ENCODE data around the gene SERPINA4. TPM values are rescaled to one million over a fixed set of nuclear protein-coding genes. Genes with fewer than 3 reads are reported as not detected.

Gene SERPINA4
- total RNA-seq, 4 donors from 2014 or later, result not detected

DNA sequence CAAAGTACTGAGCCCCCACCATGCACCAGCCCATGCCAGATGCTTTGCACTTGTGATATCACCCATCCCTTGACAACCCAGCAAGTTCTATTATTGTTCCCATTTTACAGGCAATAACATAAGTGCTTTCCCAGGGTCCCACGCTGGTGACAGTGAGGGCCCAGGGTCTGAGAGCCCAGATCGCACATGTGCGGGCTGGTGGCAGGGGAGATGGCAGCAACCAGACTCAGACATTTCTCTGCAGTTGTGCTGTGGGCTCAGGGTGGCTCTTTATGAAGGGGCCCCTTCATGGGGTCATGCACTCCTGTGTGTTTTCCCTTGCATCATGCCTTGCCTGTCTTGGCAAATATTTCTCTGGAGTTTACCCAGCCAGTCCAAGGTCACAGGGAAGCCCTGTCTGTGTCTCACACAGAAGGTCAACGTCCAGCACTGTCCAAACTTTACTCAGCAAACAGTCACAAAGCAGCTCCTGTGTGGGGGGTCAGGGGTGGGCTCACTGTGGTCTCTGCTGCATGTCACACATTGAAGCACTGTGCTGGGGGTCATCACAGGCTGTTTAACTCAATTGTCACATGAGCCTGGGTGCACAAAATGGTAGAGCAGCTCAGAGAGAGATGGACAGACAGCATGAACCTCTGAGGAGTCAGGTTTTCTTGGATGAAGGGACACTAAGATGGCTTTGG, 32.6 kb downstream of the SERPINA4 start:
- WGBS, result 78% methylated on average over 4 of the region's 4 CpGs
- no peak for DNase-seq (ENCODE audit: low spot score in 2 of 2)
- Histone ChIP-seq H3K9me3 (no peaks in the 10 kb centered on the region), H3K27me3 (no peaks in the 10 kb centered on the region), H3K4me1 (peaks cover 6% of the 10 kb centered on the region), H3K36me3 (no peaks in the 10 kb centered on the region), H3K27ac (no peak overlapping the region), H3K4me3 (no peak overlapping the region)
- no peak for TF ChIP-seq POLR2A (IDR thresholded peaks at IDR 0.05)
- TF ChIP-seq EP300 (IDR thresholded peaks at IDR 0.05), result no peak
- no peak for TF ChIP-seq POLR2AphosphoS5 (IDR thresholded peaks at IDR 0.05)
- TF ChIP-seq, protein P1, sequence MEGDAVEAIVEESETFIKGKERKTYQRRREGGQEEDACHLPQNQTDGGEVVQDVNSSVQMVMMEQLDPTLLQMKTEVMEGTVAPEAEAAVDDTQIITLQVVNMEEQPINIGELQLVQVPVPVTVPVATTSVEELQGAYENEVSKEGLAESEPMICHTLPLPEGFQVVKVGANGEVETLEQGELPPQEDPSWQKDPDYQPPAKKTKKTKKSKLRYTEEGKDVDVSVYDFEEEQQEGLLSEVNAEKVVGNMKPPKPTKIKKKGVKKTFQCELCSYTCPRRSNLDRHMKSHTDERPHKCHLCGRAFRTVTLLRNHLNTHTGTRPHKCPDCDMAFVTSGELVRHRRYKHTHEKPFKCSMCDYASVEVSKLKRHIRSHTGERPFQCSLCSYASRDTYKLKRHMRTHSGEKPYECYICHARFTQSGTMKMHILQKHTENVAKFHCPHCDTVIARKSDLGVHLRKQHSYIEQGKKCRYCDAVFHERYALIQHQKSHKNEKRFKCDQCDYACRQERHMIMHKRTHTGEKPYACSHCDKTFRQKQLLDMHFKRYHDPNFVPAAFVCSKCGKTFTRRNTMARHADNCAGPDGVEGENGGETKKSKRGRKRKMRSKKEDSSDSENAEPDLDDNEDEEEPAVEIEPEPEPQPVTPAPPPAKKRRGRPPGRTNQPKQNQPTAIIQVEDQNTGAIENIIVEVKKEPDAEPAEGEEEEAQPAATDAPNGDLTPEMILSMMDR (IDR thresholded peaks at IDR 0.05), result no peak

DNA sequence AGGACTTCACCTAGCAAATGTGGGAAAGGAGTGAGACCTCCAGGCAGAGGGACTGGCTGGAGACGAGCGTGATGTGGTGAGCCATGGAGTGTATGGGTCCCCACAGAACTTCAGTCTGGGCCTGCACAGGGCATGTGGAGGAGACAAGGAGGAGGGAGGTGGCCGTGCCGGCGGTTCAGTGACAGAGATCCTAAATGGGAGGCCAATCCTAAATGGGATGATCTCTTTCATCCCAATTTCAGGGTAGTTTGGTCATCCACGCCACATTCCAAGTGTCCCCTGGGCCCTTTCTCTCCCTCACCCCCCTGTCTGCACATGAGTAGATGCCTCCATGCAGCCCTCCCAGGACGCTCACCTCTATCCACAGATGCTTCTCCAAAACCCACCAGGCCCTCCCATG, 33.2 kb downstream of the SERPINA4 start:
- H3K4me1 ChIP-seq, result peaks cover 12% of the 10 kb centered on the region
- H3K27me3 ChIP-seq, result no peaks in the 10 kb centered on the region
- no peaks in the 10 kb centered on the region for H3K36me3 ChIP-seq

DNA sequence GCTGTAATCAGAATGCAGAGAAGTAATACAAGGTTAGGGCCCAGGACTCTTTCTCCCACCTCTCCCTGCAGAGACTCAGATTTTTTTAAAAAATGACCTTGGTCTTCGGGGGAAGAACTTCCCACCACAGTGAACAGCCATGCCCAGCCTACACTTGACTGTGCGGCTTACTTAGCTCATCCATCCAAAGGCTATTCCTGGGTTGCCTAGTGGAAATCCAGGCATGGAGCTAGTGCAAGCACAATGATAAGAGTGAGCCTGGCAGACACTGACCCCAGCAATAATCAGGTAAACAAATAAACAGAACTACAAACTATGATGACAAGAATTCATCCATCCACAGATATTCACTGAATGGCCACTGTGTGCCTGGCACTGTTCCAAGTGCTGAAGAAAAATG, 34.7 kb downstream of the SERPINA4 start:
- Histone ChIP-seq H3K36me3 (no peaks in the 10 kb centered on the region), H3K4me1 (peaks cover 24% of the 10 kb centered on the region), H3K27me3 (no peaks in the 10 kb centered on the region), H3K9me3 (no peaks in the 10 kb centered on the region), H3K4me3 (no peak overlapping the region), H3K27ac (no peak overlapping the region)
- DNase-seq (ENCODE audit: low spot score in 2 of 2), result no peak
- no peak for TF ChIP-seq EP300 (IDR thresholded peaks at IDR 0.05)
- TF ChIP-seq POLR2A (IDR thresholded peaks at IDR 0.05), result no peak
- TF ChIP-seq POLR2AphosphoS5 (IDR thresholded peaks at IDR 0.05), result no peak
- TF ChIP-seq, protein P1 (IDR thresholded peaks at IDR 0.05), result no peak
- WGBS, result 82% methylated on average over 2 of the region's 2 CpGs

More for the DNA sequence above, 33.2 kb downstream of the SERPINA4 start:
- DNase-seq (ENCODE audit: low spot score in 2 of 2), result no peak
- Histone ChIP-seq H3K4me3 (no peak overlapping the region), H3K9me3 (no peaks in the 10 kb centered on the region), H3K27ac (no peak overlapping the region)
- no peak for TF ChIP-seq POLR2A (IDR thresholded peaks at IDR 0.05)
- TF ChIP-seq, protein P1 (IDR thresholded peaks at IDR 0.05), result no peak
- TF ChIP-seq EP300 (IDR thresholded peaks at IDR 0.05), result no peak
- 87% methylated on average over 7 of the region's 7 CpGs for WGBS

DNA sequence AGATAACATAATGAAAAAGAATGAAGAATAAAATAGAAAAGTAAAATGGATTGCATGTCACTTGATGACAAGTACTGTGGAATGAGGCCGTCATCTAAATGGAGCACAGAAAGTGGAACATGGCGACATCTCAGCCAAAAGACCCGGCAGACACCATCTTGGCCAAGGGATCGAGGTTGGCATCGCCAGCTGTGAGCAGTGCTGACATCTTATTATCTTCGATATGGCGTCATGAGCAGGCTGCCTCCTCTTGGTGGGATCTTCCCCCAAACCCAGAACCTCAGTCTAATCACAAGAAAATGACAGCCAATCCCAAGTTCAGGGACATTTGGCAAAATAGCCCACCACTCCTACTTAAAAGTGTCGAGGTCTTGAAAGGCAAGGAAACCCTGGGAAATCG, 35.1 kb downstream of the SERPINA4 start:
- TF ChIP-seq POLR2AphosphoS5 (IDR thresholded peaks at IDR 0.05) (no peak), EP300 (IDR thresholded peaks at IDR 0.05) (no peak), POLR2A (IDR thresholded peaks at IDR 0.05) (no peak)
- TF ChIP-seq, protein P1 (IDR thresholded peaks at IDR 0.05), result no peak
- DNase-seq (ENCODE audit: low spot score in 2 of 2), result no peak
- no peak overlapping the region for H3K27ac ChIP-seq
- H3K27me3 ChIP-seq, result no peaks in the 10 kb centered on the region
- no peaks in the 10 kb centered on the region for H3K36me3 ChIP-seq
- no peaks in the 10 kb centered on the region for H3K9me3 ChIP-seq
- H3K4me1 ChIP-seq, result peaks cover 24% of the 10 kb centered on the region
- H3K4me3 ChIP-seq, result no peak overlapping the region
- 86% methylated on average over 9 of the region's 9 CpGs for WGBS

DNA sequence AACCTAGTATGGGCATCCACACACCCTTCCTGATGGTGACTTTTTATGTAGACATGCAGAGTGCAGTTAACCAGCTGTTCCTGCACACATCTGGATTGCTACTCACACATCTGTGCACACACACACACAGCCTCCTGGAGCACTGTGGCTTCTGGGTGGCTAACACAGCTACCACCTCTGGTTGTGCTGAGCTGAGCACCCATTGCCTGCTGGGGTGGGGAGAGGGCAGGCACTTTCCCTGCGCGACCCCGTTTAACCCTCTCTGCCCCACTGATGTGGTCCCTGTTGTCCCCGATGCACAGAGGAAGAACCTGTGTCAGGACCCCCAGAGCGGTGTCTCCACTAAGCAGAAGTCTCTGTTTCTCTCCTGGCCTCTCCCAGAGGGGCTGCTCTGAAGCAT, 36.5 kb downstream of the SERPINA4 start:
- WGBS, result 94% methylated on average over 5 of the region's 5 CpGs
- H3K9me3 ChIP-seq, result no peaks in the 10 kb centered on the region
- H3K27ac ChIP-seq, result no peak overlapping the region
- no peaks in the 10 kb centered on the region for H3K36me3 ChIP-seq
- peaks cover 39% of the 10 kb centered on the region for H3K4me1 ChIP-seq
- TF ChIP-seq POLR2A (IDR thresholded peaks at IDR 0.05) (no peak), EP300 (IDR thresholded peaks at IDR 0.05) (no peak), POLR2AphosphoS5 (IDR thresholded peaks at IDR 0.05) (no peak)
- TF ChIP-seq, protein P1 (IDR thresholded peaks at IDR 0.05), result no peak
- no peak for DNase-seq (ENCODE audit: low spot score in 2 of 2)
- no peak overlapping the region for H3K4me3 ChIP-seq
- no peaks in the 10 kb centered on the region for H3K27me3 ChIP-seq

Measured in suprapubic skin (tissue), 4 donors.